Pancreas (tissue), 10 donors: ENCODE measurements around the gene C16orf96. TPM values are rescaled to one million over a fixed set of nuclear protein-coding genes. Genes with fewer than 3 reads are reported as not detected.

Source experiments
- ATAC-seq, 4 donors: fragments of 200-7000 bp; cut with Tn5 transposase; one replicate each; pipeline versions ENCODE4 v1.8.0 to v1.9.1; 2020; ENCODE audit warnings: mild to moderate bottlenecking in 4 of 4, moderate library complexity in 4 of 4
- DNase-seq, 6 donors: peaks; one replicate each; pipeline ENCODE4 v3.0.0-alpha.2; 2020
- FAIRE-seq: peaks from 2 replicates; lab custom pipeline; 2012; peaks lifted over from hg19 to GRCh38; lab: Jason Lieb, UNC
- H3K27ac ChIP-seq, 4 donors: fragments of 200-600 bp; sonication (generic); 1 replicate in 3 of 4; 2 replicates in 1 of 4; pipeline versions ENCODE4 v1.5.0 to v1.8.0; 2020
- H3K27me3 ChIP-seq, 4 donors: fragments of 200-600 bp; one replicate each; pipeline ENCODE4 v1.8.0; 2021
- H3K36me3 ChIP-seq, 3 donors: fragments of 200-600 bp; sonication (generic) in 1 of 3; one replicate each; pipeline versions ENCODE4 v1.5.0 to v1.8.0; 2020 to 2021
- H3K4me1 ChIP-seq, 3 donors: fragments of 200-600 bp; one replicate each; pipeline ENCODE4 v1.8.0; 2021
- H3K4me3 ChIP-seq, 4 donors: fragments of 200-600 bp; sonication (generic) in 2 of 4; one replicate each; pipeline versions ENCODE4 v1.5.0 to v1.8.0; 2020 to 2021
- H3K9me3 ChIP-seq, 4 donors: fragments of 200-600 bp; one replicate each; pipeline ENCODE4 v1.8.0; 2021
- CTCF ChIP-seq, 4 donors: fragments of 200-600 bp; sonication (generic) in 3 of 4; IDR thresholded peaks; one replicate each; pipeline versions ENCODE4 v1.5.0 to v1.8.0; 2021; ENCODE audit warnings: antibody characterized with exemption in 4 of 4
- WGBS, 2 donors: extraction: QIAGEN DNeasy Blood & Tissue Kit; methylation state at CpG; one replicate each; pipeline ENCODE4 v1.1.7; 2013; 5-methylcytosine and 5-hydroxymethylcytosine counted together
- intact Hi-C, 3 donors: fragments of 100-400 bp; cut with DNase I; formaldehyde crosslinking; loops; one replicate each; pipeline versions ENCODE4 v1.11.1 to v1.14.2; 2022
- polyA plus RNA-seq, 2 donors: library from polyadenylated mRNA; stranded (reverse); fragments of 200-250 nt; gene quantifications; one replicate each; pipeline ENCODE4 v1.2.3, GENCODE V29; 2013
- total RNA-seq, 6 donors: library from RNA; stranded (reverse); fragmentation: NEBNext Ultra II Directional in 4 of 6; extraction: Animal tissue kit (Norgen Biotek cat#: 25700) in 4 of 6; gene quantifications; one replicate each; pipeline versions ENCODE4 v1.2.1 to v1.2.4, GENCODE V29; 2021 to 2023
- donor health status: healthy with polysubstance abuse.
- donor health status: DM: no; HTN: no; CAD: no; lungs with moderate emphysema.
- donor health status: DM: no; HTN: no; CAD: no.
- donor health status: control.
- donor health status: control.
- donor health status: Bipolar disorder and iron deficiency.
- donor health status: DM: yes; HTN: yes; CAD: no.
- donor health status: DM: no; HTN: no; CAD: no.
- donor health status: DM: no; HTN: no; CAD: no.
- donor health status: DM: yes; HTN: yes; CAD: no.

C16orf96 gene
- total and polyA plus RNA-seq, 8 donors, result 0.28 to 0.47 (median 0.31) TPM

DNA sequence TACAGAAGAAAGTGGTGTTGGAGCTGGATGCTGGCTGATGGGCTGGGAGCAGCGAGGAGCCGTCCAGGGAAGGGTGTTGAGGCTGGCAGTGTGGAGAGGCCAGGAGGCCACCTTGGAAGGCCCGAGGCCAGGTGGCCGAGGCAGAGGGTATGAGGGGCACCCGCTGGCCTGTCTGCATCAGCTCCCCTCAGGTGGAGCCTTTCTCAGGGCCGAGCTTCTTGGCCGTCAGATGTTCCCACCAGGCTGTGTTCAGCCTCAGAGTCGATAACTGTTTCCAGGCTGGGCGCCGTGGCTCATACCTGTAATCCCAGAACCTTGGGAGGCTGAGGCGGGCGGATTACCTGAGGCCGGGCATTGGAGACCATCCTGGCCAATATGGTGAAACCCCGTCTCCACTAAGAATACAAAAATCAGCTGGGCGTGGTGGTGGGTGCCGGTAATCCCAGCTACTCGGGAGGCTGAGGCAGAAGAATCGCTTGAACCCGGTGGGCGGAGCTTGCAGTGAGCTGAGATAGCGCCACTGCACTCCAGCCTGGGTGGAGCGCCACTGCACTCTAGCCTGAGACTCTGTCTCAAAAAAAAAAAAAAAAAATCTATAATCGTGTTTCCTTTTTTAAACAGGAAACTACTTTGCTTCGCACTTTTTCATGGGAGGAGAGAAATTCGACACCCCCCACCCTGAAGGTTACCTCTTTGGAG, 93.8 kb downstream of the C16orf96 start:
- peaks cover 0 to 15% (median 0%) of the 10 kb centered on the region in 3 donors for H3K36me3 ChIP-seq
- WGBS, 2 donors, result 91 to 92% methylated on average over 25 of the region's 25 CpGs
- DNase-seq, result no peak
- no peak for ATAC-seq
- intact Hi-C loops, result no loop called here
- TF ChIP-seq CTCF (IDR thresholded peaks at IDR 0.05), result no peak
- no peaks in the 10 kb centered on the region for H3K9me3 ChIP-seq
- FAIRE-seq, result no peak
- H3K4me1 ChIP-seq, result peaks cover 18 to 22% (median 20%) of the 10 kb centered on the region in 3 donors
- H3K27me3 ChIP-seq, result no peaks in the 10 kb centered on the region
- no peak overlapping the region for H3K27ac ChIP-seq
- H3K4me3 ChIP-seq, result no peak overlapping the region

Other genes with a start within 250 kb of the C16orf96 start
- 10 to 100 TPM in 4 of 6 donors, 1 to 10 TPM in 2; 5.5 to 14.9 (median 10.9) TPM for gene GLIS2, start 240.3 kb upstream of the C16orf96 start, total RNA-seq
- 10 to 100 TPM in 1 of 2 donors, 1 to 10 TPM in 1; 7.3 to 15.1 TPM for gene GLIS2, start 240.3 kb upstream of the C16orf96 start, polyA plus RNA-seq
- gene PAM16, start 205.0 kb upstream of the C16orf96 start, total RNA-seq, result 10 to 100 TPM; 12.2 to 29.6 (median 22.7) TPM
- gene PAM16, start 205.0 kb upstream of the C16orf96 start, polyA plus RNA-seq, result 100 to 1,000 TPM in 1 of 2 donors, 10 to 100 TPM in 1; 69.6 to 106 TPM
- gene VASN, start 184.5 kb upstream of the C16orf96 start, total RNA-seq, result 10 to 100 TPM in 1 of 6 donors, 1 to 10 TPM in 5; 3.1 to 10.1 (median 7.9) TPM
- gene VASN, start 184.5 kb upstream of the C16orf96 start, polyA plus RNA-seq, result 10 to 100 TPM in 1 of 2 donors, 1 to 10 TPM in 1; 9.0 to 14.8 TPM
- gene CORO7, start 139.7 kb upstream of the C16orf96 start, total RNA-seq, result 10 to 100 TPM in 4 of 6 donors, 1 to 10 TPM in 2; 8.4 to 21.4 (median 14.2) TPM
- gene CORO7, start 139.7 kb upstream of the C16orf96 start, polyA plus RNA-seq, result 10 to 100 TPM; 26.7 to 29.6 TPM
- 10 to 100 TPM; 21.0 to 33.7 (median 21.5) TPM for gene DNAJA3, start 130.5 kb upstream of the C16orf96 start, total RNA-seq
- 10 to 100 TPM; 20.3 to 23.0 TPM for gene DNAJA3, start 130.5 kb upstream of the C16orf96 start, polyA plus RNA-seq
- 10 to 100 TPM; 21.9 to 40.0 (median 24.3) TPM for gene NMRAL1, start 81.7 kb upstream of the C16orf96 start, total RNA-seq
- gene NMRAL1, start 81.7 kb upstream of the C16orf96 start, polyA plus RNA-seq, result 10 to 100 TPM; 74.9 to 84.7 TPM
- gene HMOX2, start 79.9 kb upstream of the C16orf96 start, total RNA-seq, result 10 to 100 TPM; 12.8 to 22.0 (median 18.5) TPM
- gene HMOX2, start 79.9 kb upstream of the C16orf96 start, polyA plus RNA-seq, result 10 to 100 TPM; 18.9 to 29.6 TPM
- 10 to 100 TPM; 16.3 to 20.1 (median 18.9) TPM for gene CDIP1, start 17.6 kb upstream of the C16orf96 start, total RNA-seq
- 10 to 100 TPM; 13.6 to 24.4 TPM for gene CDIP1, start 17.6 kb upstream of the C16orf96 start, polyA plus RNA-seq
- gene UBALD1, start 58.5 kb downstream of the C16orf96 start, total RNA-seq, result 10 to 100 TPM in 5 of 6 donors, 1 to 10 TPM in 1; 9.1 to 19.4 (median 14.3) TPM
- gene UBALD1, start 58.5 kb downstream of the C16orf96 start, polyA plus RNA-seq, result 10 to 100 TPM; 29.3 to 42.5 TPM
- gene MGRN1, start 68.5 kb downstream of the C16orf96 start, total RNA-seq, result 10 to 100 TPM; 29.0 to 43.8 (median 33.0) TPM
- 10 to 100 TPM; 17.2 to 29.9 TPM for gene MGRN1, start 68.5 kb downstream of the C16orf96 start, polyA plus RNA-seq
- gene NUDT16L1, start 137.2 kb downstream of the C16orf96 start, total RNA-seq, result 10 to 100 TPM in 5 of 6 donors, 1 to 10 TPM in 1; 7.0 to 16.5 (median 12.8) TPM
- 10 to 100 TPM; 17.3 to 32.3 TPM for gene NUDT16L1, start 137.2 kb downstream of the C16orf96 start, polyA plus RNA-seq
- gene ANKS3, start 177.9 kb downstream of the C16orf96 start, total RNA-seq, result 10 to 100 TPM in 5 of 6 donors, 1 to 10 TPM in 1; 8.7 to 20.4 (median 11.7) TPM
- 10 to 100 TPM; 56.8 to 69.1 TPM for gene ANKS3, start 177.9 kb downstream of the C16orf96 start, polyA plus RNA-seq
- 1 to 10 TPM in 1 of 6 donors, under 1 TPM in 5; 0.23 to 1.0 (median 0.58) TPM for gene DNAAF8, start 178.2 kb downstream of the C16orf96 start, total RNA-seq
- gene DNAAF8, start 178.2 kb downstream of the C16orf96 start, polyA plus RNA-seq, result 1 to 10 TPM in 1 of 2 donors, under 1 TPM in 1; 0.52 to 1.0 TPM
- 10 to 100 TPM in 1 of 6 donors, 1 to 10 TPM in 5; 5.5 to 10.0 (median 7.2) TPM for gene ZNF500, start 210.8 kb downstream of the C16orf96 start, total RNA-seq
- 10 to 100 TPM in 1 of 2 donors, 1 to 10 TPM in 1; 6.5 to 14.1 TPM for gene ZNF500, start 210.8 kb downstream of the C16orf96 start, polyA plus RNA-seq
- gene SEPTIN12, start 232.0 kb downstream of the C16orf96 start, total RNA-seq, result not detected
- gene SEPTIN12, start 232.0 kb downstream of the C16orf96 start, polyA plus RNA-seq, result 1 to 10 TPM in 1 of 2 donors, not detected in 1; 1.4 TPM
- 10 to 100 TPM; 49.2 to 69.1 (median 63.2) TPM for gene SMIM22, start 239.0 kb downstream of the C16orf96 start, total RNA-seq
- gene SMIM22, start 239.0 kb downstream of the C16orf96 start, polyA plus RNA-seq, result 100 to 1,000 TPM; 176 to 367 TPM
- 10 to 100 TPM; 12.3 to 18.3 (median 13.0) TPM for gene ROGDI, start 246.3 kb downstream of the C16orf96 start, total RNA-seq
- 10 to 100 TPM; 55.0 to 63.0 TPM for gene ROGDI, start 246.3 kb downstream of the C16orf96 start, polyA plus RNA-seq